ENCODE measurements around the gene SLC49A3.

DNA sequence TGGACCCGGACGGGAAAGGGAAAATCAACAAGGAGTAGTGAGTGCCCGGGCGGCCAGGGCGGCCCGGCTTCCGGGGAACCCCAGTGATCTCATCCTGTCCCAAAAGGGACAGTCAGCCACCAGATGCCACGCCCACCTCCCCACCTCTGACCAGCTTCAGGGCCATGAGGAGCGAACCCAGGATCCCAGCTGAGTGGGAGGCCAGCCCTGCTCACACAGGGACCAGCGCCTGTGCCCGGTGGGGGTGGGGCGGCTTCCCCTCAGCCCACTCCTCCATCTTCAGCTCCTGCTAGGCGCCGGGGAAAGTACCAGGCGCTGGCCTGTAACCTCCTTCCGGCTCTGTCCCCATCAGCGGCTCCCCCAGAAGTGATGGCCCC, 8.4 kb downstream of the SLC49A3 start:
- TF ChIP-seq RCOR1 (conservative IDR thresholded peaks at IDR 0.05; ENCODE audit: low read depth, low read length) = no peak
- TF ChIP-seq, protein P1, sequence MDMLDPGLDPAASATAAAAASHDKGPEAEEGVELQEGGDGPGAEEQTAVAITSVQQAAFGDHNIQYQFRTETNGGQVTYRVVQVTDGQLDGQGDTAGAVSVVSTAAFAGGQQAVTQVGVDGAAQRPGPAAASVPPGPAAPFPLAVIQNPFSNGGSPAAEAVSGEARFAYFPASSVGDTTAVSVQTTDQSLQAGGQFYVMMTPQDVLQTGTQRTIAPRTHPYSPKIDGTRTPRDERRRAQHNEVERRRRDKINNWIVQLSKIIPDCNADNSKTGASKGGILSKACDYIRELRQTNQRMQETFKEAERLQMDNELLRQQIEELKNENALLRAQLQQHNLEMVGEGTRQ (IDR thresholded peaks at IDR 0.05; ENCODE audit: borderline replicate concordance, low read depth, low read length) = no peak
- no peak for TF ChIP-seq GABPA (IDR thresholded peaks at IDR 0.05; ENCODE audit: low read depth)
- TF ChIP-seq EZH2 (IDR thresholded peaks at IDR 0.05; ENCODE audit: borderline replicate concordance, control insufficient read depth, low read depth, low read length) = no peak
- TF ChIP-seq, protein P2, sequence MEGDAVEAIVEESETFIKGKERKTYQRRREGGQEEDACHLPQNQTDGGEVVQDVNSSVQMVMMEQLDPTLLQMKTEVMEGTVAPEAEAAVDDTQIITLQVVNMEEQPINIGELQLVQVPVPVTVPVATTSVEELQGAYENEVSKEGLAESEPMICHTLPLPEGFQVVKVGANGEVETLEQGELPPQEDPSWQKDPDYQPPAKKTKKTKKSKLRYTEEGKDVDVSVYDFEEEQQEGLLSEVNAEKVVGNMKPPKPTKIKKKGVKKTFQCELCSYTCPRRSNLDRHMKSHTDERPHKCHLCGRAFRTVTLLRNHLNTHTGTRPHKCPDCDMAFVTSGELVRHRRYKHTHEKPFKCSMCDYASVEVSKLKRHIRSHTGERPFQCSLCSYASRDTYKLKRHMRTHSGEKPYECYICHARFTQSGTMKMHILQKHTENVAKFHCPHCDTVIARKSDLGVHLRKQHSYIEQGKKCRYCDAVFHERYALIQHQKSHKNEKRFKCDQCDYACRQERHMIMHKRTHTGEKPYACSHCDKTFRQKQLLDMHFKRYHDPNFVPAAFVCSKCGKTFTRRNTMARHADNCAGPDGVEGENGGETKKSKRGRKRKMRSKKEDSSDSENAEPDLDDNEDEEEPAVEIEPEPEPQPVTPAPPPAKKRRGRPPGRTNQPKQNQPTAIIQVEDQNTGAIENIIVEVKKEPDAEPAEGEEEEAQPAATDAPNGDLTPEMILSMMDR (IDR thresholded peaks at IDR 0.05 in 2 of 3, conservative IDR thresholded peaks at IDR 0.05 in 1 of 3; ENCODE audit: control insufficient read depth in 2 of 3, extremely low read depth in 1 of 3, insufficient read depth in 1 of 3, low read depth in 3 of 3, low read length in 3 of 3) = no peak
- TF ChIP-seq TCF12 (IDR thresholded peaks at IDR 0.05; ENCODE audit: low read depth, low read length) = no peak
- no peak for TF ChIP-seq EGR1 (IDR thresholded peaks at IDR 0.05; ENCODE audit: borderline replicate concordance in 1 of 2, low read depth in 2 of 2, low read length in 2 of 2)
- TF ChIP-seq POLR2AphosphoS5 (IDR thresholded peaks at IDR 0.05; ENCODE audit: low read length) = no peak

Measured in GM12878 (cell line).